Measurements from ENCODE around the gene C12orf54. TPM values are rescaled to one million over a fixed set of nuclear protein-coding genes. Genes with fewer than 3 reads are reported as not detected.
"Not testable (repeated sequence)": the region's sequence is repeated elsewhere in the genome, so short reads cannot be mapped to it uniquely, and the experiment has no call there.

The C12orf54 gene
- total RNA-seq = not detected in 2 replicates

DNA sequence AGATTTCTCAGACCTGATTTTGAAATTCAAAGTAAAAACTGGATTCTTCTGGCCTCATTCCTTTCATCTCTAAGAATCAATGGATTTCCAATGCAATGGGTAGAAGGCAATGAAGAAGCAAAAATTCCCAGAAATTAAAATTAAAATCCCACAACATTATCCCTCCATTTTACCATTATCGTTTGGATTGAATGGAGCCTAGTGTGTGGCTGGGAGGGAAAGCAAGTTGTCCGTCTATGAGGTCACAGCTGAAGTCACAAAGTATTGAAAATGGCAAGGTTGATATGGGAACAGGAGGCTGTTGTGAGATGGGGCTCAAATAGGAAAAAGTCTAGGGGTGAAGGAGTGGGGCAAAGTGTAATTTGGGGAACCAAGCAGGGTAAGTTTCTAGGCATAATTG lies at the start of gene C12orf54:
Gene C12orf54 (plus strand): TSS at position 301 of the 400 bp plus-strand sequence. CDS start 799 bp downstream, outside the sequence.
- no peak for DNase-seq (ENCODE audit: low read depth in 2 of 2)

DNA sequence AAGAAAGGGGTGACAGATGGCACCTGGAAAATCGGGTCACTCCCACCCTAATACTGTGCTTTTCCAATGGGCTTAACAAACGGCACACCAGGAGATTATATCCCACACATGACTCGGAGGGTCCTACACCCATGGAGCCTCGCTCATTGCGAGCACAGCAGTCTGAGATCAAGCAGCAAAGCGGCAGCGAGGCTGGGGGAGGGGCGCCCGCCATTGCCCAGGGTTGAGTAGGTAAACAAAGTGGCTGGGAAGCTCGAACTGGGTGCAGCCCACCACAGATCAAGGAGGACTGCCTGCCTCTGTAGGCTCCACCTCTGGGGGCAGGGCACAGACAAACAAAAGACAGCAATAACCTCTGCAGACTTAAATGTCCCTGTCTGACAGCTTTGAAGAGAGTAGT lies 48.3 kb upstream of the C12orf54 start:
- not testable (repeated sequence) for DNase-seq (ENCODE audit: low read depth in 2 of 2)

DNA sequence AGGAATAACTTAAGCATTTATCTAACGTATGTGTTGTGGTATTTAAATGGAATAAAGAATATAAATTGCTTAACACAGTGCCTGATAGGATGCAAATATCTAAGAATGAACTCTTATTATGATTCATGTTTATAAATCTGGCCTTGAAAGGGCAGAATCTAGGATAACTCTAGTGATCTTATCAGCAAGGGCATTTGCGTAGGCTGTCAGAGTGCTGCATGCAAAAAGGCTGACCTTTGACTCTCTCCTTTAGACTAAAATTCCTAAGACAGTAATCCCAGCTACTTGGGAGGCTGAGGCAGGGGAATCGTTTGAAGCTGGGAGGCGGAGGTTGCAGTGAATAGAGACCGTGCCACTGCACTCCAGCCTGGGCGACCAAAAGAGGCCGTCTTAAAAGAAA lies 41.2 kb upstream of the C12orf54 start:
- DNase-seq (ENCODE audit: low read depth in 2 of 2) = no peak

DNA sequence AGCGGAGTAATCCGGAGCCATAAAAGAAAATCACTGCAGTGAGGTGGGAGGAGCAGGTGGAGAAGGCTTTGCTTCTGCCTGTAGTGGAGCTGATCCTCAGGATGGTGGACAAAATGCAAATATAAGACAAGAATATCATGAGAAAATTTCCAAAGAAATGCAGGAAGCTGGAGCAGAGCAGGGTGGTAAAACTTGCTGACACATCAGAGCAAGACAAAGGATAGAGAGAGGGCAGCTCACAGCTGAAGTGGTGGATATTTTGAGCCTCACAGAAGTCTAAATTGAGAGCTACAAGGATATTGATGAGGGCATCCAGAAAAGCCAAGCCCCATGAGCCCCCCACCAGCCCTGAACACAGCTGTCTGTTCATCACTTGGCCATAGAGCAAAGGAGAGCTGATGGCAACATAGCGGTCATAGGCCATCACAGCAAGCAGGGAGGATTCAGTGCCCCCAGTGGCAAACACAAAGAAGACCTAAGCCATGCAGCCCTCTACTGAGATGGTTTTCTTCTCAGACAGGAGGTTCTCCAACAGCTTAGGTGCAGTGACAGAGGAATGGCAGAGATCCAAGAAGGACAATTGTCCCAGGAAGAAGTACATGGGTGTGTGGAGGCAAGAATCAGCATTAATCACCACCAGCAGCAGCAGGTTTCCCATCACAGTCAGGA lies 40.0 kb upstream of the C12orf54 start:
- DNase-seq (ENCODE audit: low read depth in 2 of 2) = no peak

DNA sequence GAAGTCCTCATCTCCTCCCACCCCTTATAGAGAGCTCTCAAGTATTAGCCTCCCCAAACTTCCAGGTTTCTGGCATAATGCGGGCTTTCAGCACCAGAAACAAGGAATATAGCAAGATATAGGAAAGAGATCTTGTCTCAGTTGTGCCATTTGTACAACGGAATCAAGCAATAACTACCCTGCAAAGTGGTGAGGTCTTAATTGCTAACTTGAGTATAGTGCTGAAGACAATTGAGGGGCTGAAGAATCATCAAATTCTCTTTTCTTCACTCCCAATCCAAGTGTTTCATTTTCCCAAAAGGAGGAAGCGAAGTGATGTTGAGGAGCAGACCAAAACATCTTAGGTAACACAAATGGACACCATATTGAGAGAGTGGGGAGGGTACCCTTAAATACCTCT lies 36.8 kb upstream of the C12orf54 start:
- no peak for DNase-seq (ENCODE audit: low read depth in 2 of 2)

DNA sequence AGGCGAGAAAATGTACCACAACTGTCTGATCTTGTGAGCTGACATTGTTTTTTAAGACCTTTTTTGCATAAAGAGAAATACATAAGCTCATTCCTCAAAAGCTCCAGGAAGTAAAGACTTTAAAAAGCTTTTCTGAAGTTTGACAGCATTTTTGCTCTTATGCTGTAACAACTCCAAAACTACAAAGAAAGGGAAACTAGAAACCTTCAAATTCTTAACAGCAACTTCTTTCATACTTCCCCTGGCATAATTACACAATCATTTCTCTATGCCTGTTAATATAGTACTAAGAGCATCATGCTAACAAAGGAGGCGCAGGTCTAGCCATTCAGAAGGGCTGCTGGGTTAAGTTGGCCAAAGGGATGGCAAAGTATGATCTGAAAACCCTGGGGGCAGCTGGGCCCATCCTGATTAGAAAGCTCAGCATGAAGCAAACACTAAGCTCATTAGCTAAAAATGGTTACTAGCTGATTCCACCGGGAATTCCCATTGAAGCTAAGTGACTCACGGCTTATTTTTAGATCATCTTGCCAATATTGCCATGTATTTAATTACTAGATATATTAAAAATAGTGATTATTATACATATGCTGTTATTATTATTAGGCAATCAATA lies 36.0 kb upstream of the C12orf54 start:
- DNase-seq (ENCODE audit: low read depth in 2 of 2) = peak; percentile 7 to 8

DNA sequence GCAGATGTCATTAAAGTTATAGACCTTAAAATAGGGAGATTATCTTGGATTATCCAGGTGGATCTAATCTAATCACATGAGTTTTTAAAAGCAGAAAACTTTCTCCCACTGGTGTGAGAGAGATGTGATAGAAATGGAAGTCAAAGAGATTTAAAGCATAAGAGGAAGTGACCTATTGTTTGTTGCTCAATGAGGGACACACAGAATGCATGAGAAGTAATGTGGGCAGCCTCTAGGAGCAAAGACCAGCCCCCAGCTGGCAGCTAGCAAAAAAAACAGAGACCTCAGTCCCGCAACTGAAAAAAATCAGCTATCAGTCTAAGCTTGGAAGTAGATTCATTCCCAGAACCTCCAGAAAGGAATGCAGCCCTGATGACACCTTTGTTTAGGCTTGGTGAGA lies 34.5 kb upstream of the C12orf54 start:
- DNase-seq (ENCODE audit: low read depth in 2 of 2) = no peak

DNA sequence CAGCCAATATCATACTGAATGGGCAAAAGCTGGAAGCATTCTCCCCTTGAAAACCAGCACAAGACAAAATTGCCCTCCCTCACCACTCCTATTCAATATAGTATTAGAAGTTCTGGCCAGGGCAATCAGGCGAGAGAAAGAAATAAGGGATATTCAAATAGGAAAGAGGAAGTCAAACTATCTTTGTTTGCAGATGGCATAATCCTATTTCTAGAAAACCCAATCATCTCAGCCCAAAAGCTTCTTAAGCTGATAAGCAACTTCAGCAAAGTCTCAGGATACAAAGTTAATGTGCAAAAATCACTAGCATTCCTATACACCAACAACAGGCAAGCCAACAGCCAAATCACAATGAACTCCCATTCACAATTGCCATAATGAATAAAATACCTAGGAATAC lies 30.9 kb upstream of the C12orf54 start:
- DNase-seq (ENCODE audit: low read depth in 2 of 2) = no peak

DNA sequence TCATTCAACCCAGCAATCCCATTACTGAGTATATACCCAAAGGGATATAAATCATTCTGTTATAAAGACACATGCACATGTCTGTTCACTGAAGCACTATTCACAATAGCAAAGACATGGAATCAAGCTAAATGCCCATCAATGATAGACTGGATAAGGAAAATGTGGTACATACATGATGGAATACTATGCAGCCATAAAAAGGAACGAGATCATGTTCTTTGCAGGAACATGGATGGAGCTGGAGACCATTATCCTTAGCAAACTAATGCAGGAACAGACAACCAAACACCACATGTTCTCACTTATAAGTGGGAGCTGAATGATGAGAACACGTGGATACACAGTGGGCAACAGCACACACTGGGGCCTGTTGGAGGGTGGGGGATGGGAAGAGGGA lies 29.3 kb upstream of the C12orf54 start:
- DNase-seq (ENCODE audit: low read depth in 2 of 2) = not testable (repeated sequence)

DNA sequence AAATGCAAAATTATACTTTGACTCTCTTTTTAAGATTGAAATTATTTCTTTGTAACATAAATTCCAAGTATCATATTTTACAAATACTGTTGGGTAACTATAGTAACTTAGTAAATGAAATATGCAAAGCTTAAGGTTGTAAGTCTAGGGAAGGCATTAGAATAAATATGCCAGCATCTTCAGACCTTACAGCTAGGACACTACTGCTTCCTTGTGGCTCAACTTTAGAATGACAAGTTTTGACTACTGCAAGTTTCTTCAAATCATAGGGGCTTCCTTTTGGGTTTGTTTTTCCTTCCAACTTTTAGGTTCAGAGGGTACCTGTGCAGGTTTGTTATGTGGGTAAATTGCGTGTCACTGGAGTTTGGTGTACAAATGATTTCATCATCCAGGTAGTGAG lies 27.6 kb upstream of the C12orf54 start:
- peak; percentile 19 to 21 for DNase-seq (ENCODE audit: low read depth in 2 of 2)

DNA sequence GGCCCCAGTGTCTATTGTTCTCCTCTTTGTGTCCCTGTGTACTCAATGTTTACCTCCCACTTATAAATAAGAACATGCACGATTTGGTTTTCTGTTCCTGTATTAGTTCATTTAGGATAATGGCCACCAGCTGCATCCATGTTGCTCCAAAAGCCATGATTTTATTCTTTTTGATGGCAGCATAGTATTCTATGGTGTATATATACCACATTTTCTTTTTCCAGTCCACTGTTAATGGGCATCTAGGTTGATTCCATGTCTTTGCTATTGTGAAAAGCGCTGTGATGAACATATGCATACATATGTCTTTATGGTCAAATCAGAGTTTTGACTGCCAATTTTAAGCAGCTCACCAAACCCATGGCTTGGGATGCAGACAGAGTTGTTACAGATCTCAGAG lies 27.2 kb upstream of the C12orf54 start:
- no peak for DNase-seq (ENCODE audit: low read depth in 2 of 2)

DNA sequence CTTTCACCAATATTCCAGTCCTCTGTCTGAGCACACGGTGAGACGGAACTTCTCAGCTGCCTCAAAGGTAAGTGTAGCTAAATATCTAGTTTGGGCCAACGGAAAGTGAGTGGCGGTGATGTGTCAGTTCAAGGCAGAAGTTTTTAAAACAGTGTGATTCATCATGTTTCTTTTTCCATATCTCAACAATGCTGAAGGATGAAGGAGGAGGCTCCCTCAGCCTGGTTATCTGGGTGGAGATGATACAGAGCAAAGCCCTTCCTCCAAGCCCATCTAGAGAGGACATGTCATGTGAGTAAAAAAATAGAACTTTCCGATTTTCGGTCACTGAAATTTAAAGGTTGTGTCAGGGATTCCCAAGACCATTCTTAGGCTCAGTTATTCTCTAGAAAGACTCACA lies 23.0 kb upstream of the C12orf54 start:
- no peak for DNase-seq (ENCODE audit: low read depth in 2 of 2)

DNA sequence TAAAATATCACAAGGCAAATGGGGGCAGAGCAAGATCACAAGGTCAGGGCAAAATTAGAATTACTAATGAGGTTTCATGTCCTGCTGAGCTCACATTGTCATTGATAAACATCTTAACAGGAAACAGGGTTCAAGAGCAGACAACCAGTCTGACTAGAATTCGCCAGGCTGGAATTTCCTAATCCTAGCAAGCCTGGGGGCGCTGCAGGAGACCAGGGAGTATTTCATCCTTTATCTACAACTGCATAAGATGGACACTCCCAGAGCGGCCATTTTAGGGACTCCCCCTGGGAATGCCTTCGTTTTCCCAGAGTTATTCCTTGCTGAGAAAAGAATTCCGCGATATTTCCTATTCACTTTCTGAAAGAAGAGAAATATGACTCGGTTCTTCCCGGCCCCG lies 13.3 kb upstream of the C12orf54 start:
- DNase-seq (ENCODE audit: low read depth in 2 of 2) = not testable (repeated sequence)

DNA sequence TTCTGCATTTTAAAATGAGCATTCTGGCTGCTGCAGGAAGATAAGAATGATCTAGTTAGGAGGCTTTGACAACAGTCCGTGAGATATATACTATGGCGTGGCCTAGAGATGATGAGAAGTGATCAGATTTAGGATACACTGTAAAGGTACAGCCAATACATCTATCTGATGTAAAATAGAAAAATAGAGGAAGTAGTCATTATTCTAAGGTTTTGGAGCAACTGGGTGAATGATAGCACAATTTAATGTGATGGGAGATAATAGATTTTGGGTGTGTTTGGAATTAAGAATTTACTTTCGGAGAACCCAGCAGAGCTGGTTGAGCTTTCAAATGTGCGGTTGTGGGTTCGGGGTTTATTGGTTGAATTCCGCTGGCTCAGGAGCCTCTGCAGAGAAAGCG lies 10.0 kb upstream of the C12orf54 start, which contains the start of gene ANP32D:
Gene ANP32D (plus strand): TSS at position 301 of the 400 bp plus-strand sequence. CDS start 106 bp downstream, outside the sequence.
- DNase-seq (ENCODE audit: low read depth in 2 of 2) = no peak

DNA sequence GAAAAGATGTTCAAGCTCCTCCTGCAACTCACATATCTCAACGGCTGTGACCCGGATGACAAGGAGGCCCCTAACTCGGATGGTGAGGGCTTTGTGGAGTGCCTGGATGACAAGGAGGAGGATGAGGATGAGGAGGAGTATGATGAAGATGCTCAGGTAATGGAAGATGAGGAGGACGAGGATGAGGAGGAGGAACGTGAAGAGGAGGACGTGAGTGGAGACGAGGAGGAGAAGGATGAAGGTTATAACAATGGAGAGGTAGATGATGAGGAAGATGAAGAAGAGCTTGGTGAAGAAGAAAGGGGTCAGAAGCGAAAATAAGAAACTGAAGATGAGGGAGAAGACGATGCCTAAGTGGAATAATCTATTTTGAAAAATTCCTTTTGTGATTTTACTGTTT lies 9.2 kb upstream of the C12orf54 start:
- DNase-seq (ENCODE audit: low read depth in 2 of 2) = no peak

DNA sequence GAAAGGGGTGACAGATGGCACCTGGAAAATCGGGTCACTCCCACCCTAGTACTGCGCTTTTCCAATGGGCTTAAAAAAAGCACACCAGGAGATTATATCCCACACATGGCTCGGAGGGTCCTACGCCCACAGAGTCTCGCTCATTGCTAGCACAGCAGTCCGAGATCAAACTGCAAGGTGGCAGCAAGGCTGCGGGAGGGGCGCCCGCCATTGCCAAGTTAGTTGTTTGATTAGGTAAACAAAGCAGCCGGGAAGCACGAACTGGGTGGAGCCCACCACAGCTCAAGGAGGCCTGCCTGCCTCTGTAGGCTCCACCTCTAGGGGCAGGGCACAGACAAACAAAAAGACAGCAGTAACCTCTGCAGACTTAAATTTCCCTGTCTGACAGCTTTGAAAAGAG lies 7.8 kb upstream of the C12orf54 start:
- not testable (repeated sequence) for DNase-seq (ENCODE audit: low read depth in 2 of 2)

DNA sequence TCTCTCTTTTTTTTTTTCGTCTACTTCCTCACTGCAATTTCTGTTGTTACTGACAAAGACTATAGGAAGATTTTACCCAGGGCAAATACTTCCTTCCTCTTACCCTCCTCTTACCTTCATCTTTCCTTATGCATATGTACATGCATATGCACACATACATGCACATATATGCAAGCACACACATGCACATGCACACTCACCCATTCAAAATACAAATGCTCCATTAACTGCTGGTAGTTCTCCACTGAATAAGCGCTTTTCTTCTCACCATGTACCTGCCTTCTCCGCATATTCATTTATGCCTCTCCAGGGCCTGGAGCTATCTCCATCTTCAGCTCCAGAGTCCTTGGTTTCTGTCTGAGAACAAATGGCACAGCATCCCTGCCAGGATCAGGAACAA lies 632 bp downstream of the C12orf54 start:
- no peak for DNase-seq (ENCODE audit: low read depth in 2 of 2)

DNA sequence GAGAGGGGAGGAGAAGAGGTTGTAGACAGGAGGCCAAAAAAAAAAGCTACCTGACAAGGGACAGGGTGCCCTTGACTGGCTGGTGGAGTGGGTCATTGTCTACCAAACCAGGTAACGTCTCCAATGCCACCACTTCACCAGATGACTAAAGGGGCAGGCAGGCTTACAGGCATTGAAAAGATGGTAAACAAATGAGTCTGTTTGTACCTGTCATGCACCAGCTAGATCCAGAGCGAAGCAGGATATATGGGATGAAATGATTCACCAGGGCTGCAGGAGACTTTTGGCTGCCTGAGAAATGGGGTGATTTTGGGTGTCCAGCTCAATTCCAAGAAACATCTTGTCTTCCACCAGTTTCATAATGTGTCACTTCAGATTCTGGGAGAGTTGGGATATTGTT lies 4.0 kb downstream of the C12orf54 start:
- no peak for DNase-seq (ENCODE audit: low read depth in 2 of 2)

DNA sequence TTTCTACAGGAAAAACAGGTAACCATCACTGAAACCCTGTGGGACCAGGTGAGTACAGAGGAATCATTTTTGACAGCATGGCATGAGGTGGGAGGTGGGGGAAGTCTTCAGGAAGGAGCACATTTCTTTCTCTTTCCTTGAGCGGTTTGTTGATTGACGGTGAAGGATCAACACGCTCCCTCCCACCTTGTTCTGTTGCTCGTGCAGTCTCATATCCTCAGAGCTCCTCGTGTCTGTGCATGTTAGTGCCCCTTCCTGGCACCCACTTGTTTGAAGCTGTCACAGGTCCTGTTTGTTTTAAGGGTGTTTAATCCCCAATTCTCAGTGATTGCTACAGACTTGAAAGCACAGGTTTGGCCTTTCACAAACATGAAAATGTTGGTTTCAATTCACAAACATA lies 4.4 kb downstream of the C12orf54 start:
- no peak for DNase-seq (ENCODE audit: low read depth in 2 of 2)

DNA sequence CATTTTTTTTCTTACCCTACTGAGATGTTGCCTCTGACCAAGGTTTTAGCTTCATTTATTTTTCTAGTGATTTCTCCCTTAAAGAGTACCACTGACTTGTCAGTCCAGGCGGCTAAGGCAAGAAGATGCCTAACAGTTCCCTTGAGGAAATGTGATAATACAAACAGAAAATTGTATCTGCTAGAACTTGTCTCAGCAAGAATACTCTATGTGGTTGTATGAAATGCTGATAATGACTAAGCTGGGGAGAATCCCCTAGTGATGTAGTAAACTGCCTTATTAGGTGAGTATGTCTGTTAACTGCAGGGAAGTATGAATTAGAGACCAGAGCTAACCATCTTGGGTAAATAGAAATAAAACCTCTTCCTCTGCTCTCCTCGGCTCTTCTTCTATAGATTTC lies 6.7 kb downstream of the C12orf54 start:
- no peak for DNase-seq (ENCODE audit: low read depth in 2 of 2)

DNA sequence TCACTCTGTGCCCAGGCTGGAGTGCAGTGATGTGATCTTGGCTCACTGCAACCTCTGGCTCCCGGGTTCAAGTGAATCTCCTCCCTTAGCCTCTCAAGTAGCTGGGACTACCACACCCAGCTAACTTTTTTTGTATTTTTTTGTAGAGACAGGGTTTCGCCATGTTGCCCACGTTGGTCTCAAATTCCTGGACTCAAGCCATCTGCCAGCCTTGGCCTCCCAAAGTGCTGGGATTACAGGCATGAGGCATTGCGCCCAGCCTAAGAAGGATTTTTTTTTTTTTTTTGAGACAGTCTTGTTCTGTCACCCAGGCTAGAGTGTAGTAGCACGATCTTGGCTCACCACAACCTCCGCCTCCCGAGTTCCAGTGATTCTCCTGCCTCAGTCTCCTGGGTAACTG lies 7.2 kb downstream of the C12orf54 start:
- DNase-seq (ENCODE audit: low read depth in 2 of 2) = not testable (repeated sequence)

DNA sequence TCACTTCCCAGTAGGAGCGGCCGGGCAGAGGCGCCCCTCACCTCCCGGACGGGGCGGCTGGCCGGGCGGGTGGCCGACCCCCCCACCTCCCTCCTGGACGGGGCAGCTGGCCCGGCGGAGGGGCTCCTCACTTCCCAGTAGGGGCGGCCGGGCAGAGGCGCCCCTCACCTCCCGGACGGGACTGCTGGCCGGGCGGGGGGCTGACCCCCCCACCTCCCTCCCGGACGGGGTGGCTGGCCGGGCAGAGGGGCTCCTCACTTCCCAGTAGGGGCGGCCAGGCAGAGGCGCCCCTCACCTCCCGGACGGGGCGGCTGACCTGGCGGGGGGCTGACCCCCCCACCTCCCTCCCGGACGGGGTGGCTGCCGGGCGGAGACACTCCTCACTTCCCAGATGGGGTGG lies 18.0 kb downstream of the C12orf54 start:
- DNase-seq (ENCODE audit: low read depth in 2 of 2) = not testable (repeated sequence)

DNA sequence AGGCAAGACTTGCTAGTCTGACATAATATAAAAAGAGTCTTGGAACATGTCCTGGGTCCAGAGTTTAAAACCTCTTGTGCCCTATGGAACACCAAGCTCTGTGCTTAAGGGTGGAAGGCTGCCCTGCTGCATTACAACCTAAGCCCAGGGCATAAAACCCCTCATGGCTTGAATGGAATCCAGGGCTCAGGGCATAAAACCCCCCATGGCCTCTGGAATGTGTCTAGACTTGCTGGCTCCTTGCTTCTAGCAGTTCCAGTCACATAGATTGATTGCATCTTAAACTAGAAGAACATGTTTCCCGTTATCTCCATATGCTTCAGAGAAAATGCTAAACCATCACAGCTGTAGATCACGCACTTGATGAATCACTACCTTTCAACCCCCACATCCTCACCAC lies 24.5 kb downstream of the C12orf54 start:
- not testable (repeated sequence) for DNase-seq (ENCODE audit: low read depth in 2 of 2)

Measured in lung microvascular endothelial cell (primary cell).